SKM-1 treated with dmso at 0.1 percent for 144 hours (cell line): Measurements from ENCODE around the gene AUTS2.
A peak's percentile ranks its signal among the peaks of the same experiment; 100 is the strongest.

ENCODE experiments used
- DNase-seq: peaks from one replicate; lab custom pipeline; 2025; ENCODE audit not compliant: unreplicated experiment; lab: John Stamatoyannopoulos, UW

The AUTS2 gene

DNA sequence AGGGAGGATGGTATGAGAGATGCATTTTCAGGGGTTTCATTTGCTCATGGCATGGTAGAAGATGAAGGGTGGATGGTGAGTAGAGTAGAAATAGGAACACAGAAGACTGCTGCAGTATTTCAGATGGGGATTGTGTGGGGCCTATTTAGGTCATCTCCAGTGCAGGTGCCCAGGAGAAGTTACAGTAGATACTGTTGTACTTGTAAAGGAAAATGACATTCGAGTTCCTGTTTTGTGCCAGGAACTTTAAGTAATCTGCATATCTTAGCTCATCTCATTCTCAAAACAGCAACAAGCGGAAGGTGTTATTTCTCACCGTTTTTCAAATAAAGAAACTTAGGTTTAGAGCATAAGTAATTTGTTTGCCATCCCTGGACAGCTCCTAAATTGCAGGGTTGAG lies 156.2 kb downstream of the AUTS2 start:
- DNase-seq = peak; percentile 4

DNA sequence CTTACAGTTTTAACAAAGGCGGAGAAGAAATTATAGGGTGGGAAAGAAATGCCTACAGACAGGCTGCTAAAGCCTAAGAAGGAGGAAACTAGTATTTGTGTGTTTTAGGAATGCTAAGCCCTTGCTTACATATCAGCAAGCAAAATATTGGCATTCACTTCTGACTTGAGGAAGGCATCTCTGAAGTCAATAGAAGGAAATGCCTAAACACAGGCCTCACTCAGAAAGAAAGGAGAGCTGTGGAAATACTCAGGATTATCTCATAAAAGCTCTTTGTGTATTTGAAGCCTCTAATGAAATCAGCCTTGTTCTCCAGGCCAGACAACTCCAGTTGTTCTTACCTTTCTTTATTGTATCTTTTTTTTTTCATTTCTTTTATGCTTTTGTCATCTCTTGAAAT lies 158.0 kb downstream of the AUTS2 start:
- DNase-seq = no peak

DNA sequence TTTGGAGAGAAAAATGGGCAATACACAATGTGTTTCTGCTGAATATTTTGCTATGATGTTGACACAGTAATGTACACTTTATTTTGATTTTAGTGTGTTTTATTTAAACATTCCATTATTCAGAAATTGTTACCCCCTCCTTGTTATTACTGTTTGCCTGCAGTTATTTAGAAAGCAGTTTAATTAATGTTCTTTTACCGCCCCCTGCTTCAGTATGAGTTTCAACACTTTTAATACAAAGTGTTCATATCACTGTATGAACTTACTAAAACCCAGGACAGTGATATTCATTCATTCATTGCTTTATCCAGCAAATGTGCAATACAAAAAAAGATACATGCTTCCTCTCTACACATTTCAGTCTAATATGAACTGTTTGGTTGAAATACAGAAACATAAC lies 159.3 kb downstream of the AUTS2 start:
- no peak for DNase-seq

DNA sequence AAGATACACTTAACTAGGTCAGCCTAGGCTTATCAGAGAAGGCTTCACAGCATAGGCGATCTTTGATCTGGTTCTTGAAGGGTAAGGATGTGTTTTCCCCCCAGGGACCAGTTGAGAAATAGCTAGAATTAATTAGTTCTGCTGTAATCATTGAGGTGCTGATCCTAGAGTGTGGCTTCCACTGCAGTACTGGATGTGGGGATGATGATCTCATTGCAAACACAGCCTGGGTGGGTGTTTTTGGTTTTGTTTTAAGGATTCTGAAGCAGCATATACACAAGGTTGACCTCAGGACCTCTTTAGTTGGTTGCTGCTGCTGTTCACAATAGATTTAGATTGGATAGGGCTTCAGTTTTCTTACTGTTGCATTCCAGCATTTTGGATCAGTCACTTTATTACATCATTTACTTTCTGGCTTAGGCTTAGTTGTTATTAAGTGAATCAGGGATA lies 159.7 kb downstream of the AUTS2 start:
- DNase-seq = no peak

DNA sequence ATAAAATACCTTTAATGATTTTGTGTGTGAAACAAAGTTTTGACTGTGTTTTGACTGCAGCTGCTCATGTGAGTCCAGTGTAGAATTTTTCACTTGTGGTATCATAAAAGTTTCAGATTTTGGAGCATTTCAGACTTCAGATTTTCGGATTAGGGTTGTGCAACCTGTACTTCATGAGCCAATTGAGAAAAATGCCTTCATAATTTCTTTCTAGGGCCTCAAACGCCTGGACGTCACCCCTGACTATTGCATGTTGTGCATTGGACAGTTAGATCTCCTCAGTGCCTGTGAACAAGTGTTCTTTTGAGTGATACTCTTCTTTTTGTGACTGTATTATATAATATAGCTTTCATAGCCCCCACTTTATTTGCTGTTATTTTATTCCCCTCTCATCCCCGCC lies 161.1 kb downstream of the AUTS2 start:
- DNase-seq = no peak

DNA sequence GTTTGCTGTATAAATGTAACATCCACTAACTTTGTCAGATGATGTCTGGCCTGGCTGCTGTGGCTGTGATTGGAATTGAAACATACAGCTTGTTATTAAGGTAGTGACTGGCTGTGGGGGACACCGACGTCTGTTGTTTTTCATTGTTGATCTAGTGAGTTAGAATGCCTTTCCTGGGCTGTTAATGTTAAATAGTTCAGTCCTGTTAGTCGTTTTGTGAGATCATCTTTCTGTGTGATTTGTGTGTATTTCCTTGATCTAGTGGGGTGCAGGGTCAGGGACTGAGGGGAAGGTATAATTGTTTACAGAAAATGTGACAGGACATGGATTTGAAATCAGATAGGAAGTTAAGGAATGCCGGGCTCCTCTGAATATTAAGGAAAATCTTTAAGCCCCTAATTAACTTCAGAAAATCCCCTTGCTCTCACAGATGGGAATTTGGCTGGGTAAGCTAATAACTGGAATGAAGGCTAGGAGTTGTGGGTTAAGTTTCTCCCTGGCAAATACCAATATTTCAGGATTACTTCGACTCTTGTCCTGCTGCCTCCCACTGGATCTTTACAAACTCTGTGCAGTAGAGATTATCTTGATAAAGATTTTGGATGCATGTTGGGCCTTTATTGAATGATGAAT lies 163.1 kb downstream of the AUTS2 start:
- no peak for DNase-seq

DNA sequence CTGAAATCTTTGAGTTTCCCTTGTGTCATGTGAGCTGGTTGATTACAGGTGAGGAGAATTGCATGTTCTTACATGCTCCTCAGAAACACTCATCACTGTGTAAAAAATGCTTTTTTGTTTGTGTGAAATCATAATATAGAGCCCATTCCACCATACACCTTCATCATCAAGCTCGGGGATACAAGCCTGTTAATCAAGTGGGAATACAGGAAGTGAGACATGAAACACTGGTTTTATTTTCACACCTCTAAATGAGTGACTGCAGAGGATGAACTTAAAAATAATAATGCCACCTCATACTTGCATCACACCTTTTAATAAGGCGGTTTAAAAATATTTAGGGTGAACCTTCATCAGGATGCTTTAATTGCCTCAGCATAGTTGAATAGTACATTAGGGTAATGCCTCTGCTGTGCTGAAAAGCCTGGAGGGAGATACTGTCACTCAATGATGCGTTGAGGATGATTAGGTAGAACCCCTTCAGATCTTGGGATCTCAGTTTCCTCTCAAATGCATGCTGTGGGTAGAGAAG lies 164.6 kb downstream of the AUTS2 start:
- no peak for DNase-seq

DNA sequence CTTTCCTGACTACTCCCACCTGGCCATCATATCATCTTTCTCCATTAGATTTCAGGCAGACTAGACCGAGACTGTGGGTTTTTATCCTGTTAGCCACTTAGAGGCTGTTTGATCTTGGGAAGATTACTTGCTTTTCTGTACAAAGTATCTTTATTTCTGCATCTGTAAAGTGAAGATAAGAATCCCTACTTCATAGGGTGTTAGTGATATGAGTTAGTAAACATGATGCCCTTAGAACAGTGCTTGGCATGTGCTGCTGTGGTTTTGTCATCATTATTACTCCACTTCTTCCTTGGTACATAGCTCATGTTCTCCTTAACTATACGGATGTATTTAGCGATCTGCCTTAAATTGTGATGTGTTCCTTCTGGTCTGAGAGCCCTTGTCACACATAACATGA lies 165.2 kb downstream of the AUTS2 start:
- no peak for DNase-seq

DNA sequence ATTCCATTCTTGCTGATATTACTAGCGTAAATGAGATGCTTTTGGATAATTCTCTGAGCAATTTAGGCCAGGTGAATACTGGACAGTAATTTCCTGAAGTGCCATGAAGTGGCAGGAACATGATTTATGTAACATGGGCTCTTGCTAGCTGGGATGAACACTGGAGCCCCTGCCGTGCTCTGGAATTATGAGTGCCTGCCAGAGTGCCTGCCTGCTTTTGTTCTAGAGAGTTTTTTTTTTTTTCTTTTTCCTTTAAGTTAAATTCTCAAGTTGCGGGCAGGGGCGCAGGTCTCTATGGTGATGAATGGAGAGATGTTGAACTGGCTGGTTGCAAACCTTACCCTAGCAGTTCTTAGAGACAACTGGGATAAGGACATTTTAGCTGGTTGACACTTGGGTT lies 165.9 kb downstream of the AUTS2 start:
- DNase-seq = no peak

DNA sequence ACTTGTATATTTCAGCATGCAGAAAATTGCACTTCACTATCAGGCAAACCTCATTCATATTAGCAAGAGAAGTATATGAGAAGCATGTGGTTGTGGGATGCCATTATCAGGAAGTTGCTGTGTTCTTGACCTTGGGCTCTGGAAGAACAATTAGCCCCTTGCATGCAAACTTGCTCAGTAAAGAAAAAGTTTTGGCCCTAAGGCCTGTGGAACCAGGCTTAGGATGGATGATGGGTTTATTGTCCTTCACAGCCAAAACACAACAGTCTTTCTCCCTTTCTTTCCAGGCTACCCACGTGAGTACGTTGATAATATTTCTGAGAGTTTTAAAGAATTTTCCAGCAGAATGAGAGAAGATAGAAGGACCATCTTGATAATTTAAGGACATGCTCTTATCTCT lies 166.4 kb downstream of the AUTS2 start:
- no peak for DNase-seq

DNA sequence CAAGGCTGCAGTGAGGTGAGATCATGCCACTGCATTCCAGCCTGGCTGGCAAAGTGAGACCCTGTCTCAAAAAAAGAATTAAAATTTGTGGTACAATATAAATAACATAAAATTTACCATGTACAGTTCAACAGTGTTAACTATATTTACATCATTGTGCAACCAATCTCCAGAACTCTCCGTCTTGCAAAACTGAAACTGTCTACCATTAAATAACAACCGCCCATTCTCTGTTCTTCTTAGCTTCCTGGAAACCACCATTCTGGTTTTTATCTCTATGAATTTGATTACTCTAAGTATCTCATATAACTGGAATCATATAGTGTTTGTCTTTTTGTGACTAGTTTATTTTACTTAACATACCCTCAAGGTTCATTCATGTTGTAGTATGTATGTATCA lies 167.6 kb downstream of the AUTS2 start:
- DNase-seq = no peak

DNA sequence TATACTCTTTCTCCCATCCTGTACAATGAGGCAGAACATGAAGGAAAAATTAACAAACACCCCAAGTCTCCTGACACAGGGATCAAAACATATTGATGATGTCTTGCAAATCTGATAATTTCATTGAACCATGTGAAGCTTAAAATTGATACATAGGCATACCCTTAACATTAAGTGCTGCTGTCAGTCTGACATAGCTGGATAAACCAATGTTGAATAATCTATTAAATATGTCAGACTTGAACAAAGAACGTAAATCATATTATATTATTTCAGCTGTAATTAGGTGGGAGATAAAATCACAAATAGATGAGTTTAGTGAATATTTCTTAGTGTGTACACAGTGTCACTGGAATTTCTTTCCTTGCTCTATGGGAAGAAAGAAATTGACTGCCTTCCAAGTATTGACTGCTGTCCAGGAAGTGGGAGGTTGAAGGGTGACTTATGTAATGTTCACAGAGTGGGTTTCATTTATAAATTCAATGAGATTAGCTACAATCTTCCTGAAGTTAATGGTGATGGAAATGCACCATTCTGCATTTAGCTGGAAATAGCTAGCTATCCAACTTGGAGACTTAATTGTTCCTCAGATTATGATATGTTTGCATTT lies 170.8 kb downstream of the AUTS2 start:
- DNase-seq = no peak

DNA sequence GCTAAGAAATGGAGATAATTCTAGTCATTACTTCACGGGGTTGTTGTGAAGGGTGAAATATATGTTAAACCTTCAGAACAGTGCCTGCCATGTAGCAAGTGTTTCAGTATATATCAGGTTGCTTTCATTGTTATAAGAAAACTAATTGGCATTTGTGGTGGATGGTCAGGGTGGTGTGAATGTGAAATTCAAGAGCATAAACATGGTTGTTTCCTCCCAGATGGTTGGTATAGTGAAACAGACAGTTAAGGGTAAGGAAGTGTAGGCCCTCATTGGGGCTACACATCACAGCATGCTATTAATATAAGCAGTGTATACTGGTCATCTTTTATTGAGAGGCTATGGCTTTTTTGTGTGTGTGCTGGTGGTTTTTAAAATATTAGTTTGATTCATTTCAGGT lies 171.6 kb downstream of the AUTS2 start:
- DNase-seq = no peak

DNA sequence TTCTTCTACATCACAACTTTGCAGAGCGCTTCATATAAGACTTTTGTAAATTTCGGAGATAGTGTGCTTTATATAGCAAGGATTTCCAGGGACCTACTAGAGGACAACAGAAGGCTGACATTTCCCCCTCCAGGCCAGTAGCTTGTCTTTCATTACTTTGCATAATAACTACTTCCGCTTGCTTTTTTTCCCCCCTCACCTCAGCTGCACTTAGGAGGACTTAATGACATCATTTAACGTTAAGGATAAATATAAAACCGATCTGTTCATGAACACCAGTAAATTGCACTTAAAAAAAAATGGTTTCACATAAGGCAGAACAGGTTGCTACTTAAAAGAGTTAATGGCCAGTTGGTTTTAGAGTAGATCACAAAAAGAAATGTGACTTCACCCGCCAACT lies 172.3 kb downstream of the AUTS2 start:
- no peak for DNase-seq

DNA sequence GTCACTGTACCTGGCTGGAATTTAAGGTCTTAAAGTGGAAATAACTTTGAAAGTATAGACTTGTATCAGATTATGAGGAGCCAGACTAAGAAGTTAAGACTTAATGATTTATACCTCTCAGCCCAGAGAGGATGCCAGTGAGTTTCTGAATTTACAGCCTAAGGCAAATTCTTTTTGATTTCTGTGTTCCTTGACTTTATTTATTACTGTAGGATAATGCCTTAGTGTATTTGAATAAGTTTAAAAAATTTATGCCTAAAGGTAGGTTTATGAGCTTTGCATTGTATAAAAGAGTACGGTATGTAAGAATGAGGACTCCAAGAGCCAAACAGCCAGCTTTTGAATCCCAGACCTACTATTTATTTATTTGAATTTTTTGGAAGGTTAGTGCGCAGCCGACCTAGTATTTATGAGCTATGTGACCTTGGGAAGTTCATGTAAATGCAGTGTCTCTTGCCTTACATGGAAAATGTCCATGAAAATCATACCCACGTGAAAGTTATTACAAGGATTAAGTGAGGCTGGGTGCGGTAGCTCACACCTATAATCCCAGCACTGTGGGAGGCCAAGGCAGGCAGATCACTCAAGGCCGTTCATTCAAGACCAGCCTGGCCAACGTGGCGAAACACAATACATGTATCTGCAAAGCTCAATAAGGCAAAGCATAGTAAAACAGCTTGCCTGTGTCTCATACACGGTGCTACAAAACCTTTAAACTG lies 174.6 kb downstream of the AUTS2 start:
- no peak for DNase-seq

DNA sequence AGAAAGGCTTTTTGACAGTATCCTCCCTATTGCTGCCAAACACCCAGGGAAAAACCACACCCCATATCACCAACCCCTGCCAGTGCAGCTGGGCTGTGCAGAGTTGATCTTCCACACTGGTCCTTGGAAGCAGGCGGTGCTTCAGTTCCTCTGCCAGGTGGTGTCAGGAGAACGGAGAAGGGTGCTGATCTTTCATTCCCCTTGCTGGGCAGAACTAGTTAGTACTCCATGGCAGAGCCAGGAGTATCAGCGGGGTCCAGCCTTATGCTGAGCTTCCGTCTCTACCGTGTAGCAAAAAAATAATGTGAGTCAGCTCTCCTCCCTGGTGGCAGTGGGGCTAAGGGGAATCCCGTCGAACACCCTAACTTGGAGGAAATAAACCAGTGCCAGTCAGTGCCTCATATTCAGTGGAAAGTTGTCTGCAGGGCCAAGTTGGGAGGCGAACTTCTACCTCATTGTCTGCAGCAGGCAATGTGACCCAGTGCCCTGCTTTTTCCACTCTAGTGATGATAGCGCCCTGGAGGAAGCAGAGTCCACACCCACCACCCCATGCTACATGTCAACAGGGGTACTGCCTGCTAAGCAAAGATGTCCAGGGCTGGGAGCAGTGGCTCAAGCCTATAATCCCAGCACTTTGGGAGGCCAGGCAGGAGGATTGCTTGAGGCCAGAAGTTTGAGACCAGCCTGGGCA lies 175.4 kb downstream of the AUTS2 start:
- DNase-seq = no peak

DNA sequence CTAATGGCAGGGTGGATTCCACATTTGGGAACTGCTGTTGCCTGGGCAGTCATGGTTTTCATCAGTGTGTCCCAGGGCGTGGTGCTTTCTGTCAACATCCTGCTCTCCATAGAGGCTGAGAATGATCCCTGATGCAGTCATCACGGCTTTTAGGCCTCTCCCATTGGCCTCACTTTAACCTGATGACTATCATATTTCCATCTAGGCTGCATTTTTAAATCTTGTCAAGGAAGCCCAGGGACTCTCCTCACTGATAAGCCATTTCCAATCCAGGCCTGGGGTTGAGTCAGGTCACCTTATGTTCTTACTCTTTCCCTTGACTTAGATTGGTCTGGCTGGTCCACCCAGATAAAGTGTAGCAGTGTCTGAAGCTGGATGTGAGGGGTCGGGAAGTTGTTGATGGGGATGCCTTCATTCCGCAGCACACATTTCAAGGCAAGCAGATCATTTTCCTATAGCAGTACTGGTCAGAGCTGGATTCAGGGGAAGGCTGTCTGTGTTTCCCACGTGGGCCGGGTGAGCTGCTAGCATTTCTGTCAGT lies 177.0 kb downstream of the AUTS2 start:
- DNase-seq = no peak

DNA sequence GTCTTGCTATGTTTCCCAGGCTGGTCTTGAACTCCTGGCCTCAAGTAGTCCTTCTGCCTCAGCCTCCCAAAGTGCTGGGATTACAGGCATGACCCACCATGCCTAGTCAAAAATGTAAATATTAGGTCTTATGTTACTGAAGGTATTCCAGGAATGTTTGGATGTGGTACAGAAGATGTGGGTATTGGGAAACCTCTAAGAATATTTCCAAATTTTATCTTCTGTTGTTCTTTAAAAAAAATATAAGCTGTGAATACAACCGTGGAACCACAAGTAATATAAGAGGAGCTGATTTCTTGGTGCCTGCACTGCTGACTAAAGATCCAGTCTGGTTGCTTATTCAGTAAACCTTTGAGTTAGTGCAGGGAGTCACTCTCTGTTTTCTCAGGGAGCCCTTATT lies 178.3 kb downstream of the AUTS2 start:
- no peak for DNase-seq

DNA sequence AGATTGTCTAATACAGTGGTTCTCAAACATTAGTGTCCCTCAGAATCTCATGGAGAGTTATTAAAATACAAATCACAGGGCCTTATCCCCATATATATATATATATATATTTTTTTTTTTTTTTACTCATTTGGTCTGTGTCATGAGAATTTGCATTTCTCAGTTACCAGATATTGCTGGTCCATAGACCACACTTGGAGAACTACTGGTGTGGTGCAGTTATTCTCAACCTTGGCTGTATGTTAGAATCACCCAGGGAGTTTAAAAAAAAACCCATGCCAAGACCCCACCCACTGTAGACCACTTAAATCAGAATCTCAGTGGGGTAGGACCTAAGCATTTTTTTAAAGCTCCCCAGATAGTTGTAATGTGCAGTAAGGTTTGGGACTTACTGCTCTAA lies 179.9 kb downstream of the AUTS2 start:
- DNase-seq = no peak

DNA sequence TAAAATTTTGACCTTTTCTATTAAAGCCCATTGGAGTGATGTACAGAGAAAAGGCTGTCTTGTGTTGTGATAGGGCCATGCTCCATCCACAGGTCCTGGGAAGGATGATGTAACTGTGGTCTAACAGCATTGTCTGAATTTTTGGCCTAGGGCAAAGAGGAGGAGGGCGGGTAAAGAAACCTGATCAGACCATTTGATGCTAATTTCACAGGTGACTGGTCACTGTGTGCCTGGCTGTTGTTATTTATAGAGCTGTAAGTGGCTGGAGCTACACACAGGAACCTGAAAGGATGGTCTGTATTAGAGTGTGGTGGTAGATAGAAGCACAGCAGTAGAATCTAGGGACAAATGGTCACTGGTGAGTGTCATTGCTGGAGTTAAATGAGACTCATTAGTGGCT lies 182.1 kb downstream of the AUTS2 start:
- no peak for DNase-seq

DNA sequence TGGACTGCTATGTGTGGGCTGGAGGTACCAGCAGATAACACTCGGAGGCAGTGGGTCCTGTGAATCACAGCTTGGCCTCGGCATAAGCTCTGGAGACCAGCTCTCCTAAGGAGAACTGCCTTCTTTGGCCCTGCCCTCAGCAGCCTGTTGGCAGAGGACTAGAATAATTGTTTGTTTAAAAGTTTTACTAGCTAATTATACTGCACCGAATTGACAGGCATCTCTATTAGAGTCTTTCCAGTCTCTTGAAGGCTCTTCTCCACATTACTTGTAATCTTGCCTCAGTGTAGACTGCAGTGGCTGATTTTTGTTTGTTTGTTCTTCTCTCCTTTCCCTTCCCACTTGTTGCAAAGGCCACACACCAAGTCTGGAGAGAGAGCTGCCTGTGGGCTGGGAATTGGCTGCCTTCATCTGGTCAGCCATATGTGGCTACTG lies 183.2 kb downstream of the AUTS2 start:
- DNase-seq = no peak
